AG04450 (cell line): ENCODE measurements around the gene ARL13A. TPM values are rescaled to one million over a fixed set of nuclear protein-coding genes. Genes with fewer than 3 reads are reported as not detected.

Experiments used
- CTCF ChIA-PET: fragments of 300-600, 350-600 bp; formaldehyde crosslinking; extraction: SDS; loops from one replicate; lab custom pipeline; 2022; ENCODE audit warnings: antibody characterized with exemption, inconsistent platforms; lab: Charles Lee
- POLR2A ChIA-PET: fragments of 350-600 bp; formaldehyde crosslinking; extraction: SDS; loops from one replicate; lab custom pipeline; 2021; ENCODE audit warnings: antibody characterized with exemption, inconsistent platforms; lab: Yijun Ruan, JAX
- DNase-seq: peaks from one replicate; pipeline ENCODE4 v3.0.0-alpha.2; 2011; ENCODE audit warnings: low read depth, low spot score
- H3K27ac ChIP-seq: one replicate; pipeline ENCODE4 v1.5.1; 2012; ENCODE audit warnings: low read depth, low read length, control low read depth
- H3K27me3 ChIP-seq: one replicate; pipeline ENCODE4 v1.6.0; 2012; ENCODE audit warnings: low read length; ENCODE audit not compliant: control insufficient read depth, insufficient read depth
- H3K4me3 ChIP-seq: 2 replicates; pipeline ENCODE4 v1.5.1; 2011; ENCODE audit warnings: mild to moderate bottlenecking, low read depth, low read length, control low read depth
- H3K9me3 ChIP-seq: 2 replicates; pipeline ENCODE4 v1.5.1; 2012; ENCODE audit warnings: low read length; ENCODE audit not compliant: control insufficient read depth, insufficient read depth
- polyA plus RNA-seq: library from polyadenylated mRNA; depleted of rRNA; stranded (reverse); fragments of >200 nt; gene quantifications from 2 replicates; pipeline ENCODE4 v1.2.3, GENCODE V29; 2011
- TF ChIP-seq, protein P1 (sequence below): IDR thresholded peaks from 2 replicates; pipeline ENCODE4 v1.5.1; 2011; ENCODE audit warnings: low read depth, low read length, control low read depth, inconsistent platforms

Gene ARL13A
- polyA plus RNA-seq, 1 experiment: 0.24 TPM

DNA sequence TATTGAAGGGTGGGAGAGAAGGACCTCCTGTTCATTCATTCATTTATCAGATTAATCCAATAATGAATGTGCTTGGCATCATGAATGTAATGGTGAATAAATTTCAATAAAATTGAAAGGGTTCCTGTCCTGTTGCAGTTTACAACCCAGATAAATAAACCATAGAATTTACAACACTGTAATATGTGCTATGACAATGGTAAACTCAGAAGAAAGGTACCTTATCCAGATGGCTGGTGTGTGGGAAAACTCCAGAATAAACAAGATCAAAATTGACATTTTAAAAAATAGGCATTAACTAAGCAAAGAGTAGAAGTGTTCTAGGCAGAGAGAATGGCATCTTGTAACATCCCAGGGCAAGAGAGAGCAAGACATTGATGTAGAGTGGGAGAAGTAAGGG is 15.3 kb downstream of the ARL13A start:
- Histone ChIP-seq H3K4me3 (no peak overlapping the region), H3K9me3 (no peaks in the 10 kb centered on the region), H3K27ac (no peak overlapping the region), H3K27me3 (no peaks in the 10 kb centered on the region)
- POLR2A ChIA-PET: no interaction called here
- CTCF ChIA-PET: no interaction called here
- TF ChIP-seq, protein P1, sequence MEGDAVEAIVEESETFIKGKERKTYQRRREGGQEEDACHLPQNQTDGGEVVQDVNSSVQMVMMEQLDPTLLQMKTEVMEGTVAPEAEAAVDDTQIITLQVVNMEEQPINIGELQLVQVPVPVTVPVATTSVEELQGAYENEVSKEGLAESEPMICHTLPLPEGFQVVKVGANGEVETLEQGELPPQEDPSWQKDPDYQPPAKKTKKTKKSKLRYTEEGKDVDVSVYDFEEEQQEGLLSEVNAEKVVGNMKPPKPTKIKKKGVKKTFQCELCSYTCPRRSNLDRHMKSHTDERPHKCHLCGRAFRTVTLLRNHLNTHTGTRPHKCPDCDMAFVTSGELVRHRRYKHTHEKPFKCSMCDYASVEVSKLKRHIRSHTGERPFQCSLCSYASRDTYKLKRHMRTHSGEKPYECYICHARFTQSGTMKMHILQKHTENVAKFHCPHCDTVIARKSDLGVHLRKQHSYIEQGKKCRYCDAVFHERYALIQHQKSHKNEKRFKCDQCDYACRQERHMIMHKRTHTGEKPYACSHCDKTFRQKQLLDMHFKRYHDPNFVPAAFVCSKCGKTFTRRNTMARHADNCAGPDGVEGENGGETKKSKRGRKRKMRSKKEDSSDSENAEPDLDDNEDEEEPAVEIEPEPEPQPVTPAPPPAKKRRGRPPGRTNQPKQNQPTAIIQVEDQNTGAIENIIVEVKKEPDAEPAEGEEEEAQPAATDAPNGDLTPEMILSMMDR: no peak
- no peak for DNase-seq

DNA sequence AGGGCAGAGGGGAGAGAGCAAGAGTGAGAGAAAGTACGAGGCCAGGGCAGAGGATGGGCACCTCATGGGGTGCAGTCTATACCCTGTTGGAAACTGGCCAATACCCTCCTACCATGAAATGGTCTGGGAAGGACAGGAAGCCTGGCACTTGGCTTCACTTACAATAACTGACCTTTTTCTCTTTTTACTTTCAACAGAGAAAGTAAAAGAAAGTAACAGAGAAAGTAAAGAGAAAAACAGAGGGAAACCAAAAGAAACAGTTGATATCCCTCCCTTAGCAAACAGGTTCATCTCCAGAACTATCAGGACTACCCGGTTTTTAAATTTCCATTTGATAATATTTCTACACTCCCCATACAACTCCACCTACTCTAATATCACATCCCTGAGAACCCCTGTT is 20.6 kb downstream of the ARL13A start:
- no peak for DNase-seq
- Histone ChIP-seq H3K4me3 (no peak overlapping the region), H3K27me3 (no peaks in the 10 kb centered on the region), H3K27ac (no peak overlapping the region), H3K9me3 (no peaks in the 10 kb centered on the region)
- TF ChIP-seq, protein P1: no peak
- CTCF ChIA-PET: no interaction called here
- POLR2A ChIA-PET: no interaction called here

DNA sequence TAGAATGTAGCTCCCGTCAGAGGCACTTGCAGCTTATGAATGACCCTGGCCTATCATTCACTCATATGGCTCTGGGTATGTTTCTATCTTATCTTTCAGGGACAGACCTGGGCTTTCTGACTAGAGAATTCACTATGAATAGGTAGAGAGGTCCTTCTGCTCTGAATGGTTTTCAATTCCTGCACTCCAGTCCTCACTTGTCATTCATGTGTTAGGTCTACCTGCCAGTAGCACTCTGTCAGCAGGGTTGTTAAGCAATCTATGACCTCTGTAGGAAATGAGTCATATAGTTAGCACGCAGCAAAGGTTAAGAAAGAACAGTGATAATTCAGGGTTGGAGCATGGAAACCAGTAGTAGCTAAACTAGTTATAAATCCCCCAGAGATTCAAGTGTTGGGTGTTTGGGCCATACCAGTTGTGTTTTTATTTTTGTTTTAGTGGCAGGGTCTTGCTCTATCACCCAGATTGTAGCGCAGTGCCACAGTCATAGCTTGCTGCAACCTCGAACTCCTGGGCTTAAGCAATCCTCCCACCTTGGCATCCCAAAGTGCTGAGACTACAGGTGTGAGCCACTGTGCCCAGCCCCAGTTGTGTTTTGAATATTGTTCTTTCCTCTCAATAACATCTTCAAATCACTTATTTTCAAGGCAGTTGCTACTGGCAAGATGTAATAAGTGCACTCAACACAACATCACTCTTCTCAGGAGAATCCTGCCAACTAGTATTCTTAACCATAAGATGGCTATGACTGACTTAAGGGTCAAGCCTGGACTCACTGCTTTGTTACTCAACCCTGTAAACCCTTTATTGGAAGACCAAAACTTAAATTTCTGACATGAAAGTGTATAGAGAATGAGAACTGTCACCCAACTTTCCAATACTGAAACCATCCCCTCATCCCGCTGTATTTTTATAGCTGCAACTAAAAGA is 25.1 kb downstream of the ARL13A start:
- Histone ChIP-seq H3K27ac (peak overlapping the region; percentile 77), H3K4me3 (no peak overlapping the region), H3K27me3 (no peaks in the 10 kb centered on the region), H3K9me3 (peaks cover 7% of the 10 kb centered on the region; the same call in 1 of the 2 replicates)
- TF ChIP-seq, protein P1: no peak
- CTCF ChIA-PET: no interaction called here
- POLR2A ChIA-PET: no interaction called here
- no peak for DNase-seq

DNA sequence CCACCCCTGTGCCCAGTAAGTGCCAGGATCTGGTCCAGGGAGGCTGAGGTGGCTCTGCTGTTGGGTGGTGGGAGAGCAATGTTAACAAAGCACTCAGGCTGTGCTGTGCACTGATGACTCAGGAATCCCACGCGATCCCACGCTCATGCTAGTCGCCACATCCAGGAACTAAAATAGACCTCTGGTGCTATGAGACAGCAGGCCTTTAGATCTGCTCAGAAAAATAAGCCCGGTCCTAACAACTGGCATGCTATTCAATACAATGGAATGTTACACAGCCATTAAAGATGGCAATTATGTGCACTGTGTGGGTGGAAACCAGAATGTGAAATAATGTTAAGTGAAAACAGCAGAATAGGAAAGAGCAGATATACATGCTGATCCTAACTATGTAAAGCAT is 26.0 kb downstream of the ARL13A start:
- ChIA-PET CTCF (no interaction called here), POLR2A (no interaction called here)
- H3K4me3 ChIP-seq: no peak overlapping the region
- H3K27me3 ChIP-seq: no peaks in the 10 kb centered on the region
- peaks cover 7% of the 10 kb centered on the region; the same call in 1 of the 2 replicates for H3K9me3 ChIP-seq
- peak overlapping the region; percentile 77 for H3K27ac ChIP-seq
- TF ChIP-seq, protein P1: no peak
- peak; percentile 64 for DNase-seq

DNA sequence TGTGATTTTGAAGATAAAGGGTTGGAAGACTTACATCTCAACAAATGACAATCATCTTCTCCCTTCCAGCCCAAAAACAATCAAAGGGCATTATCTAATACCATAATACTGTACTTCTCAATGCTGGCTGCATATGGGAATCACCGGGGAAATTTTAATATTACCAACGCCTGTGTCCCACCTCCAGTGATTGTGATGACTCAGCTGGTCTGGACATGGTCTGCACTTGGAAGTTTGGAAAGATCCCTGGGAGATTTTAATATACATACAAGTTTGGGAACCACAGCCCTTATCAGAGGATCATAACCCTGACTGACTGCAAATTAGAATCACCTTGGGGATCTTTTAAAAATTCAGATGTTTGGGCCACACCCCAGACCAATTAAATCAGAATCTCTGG is 29.9 kb downstream of the ARL13A start:
- ChIA-PET CTCF (no interaction called here), POLR2A (no interaction called here)
- H3K27ac ChIP-seq: no peak overlapping the region
- no peak overlapping the region for H3K4me3 ChIP-seq
- TF ChIP-seq, protein P1: no peak
- peaks cover 7% of the 10 kb centered on the region; the same call in 1 of the 2 replicates for H3K9me3 ChIP-seq
- no peaks in the 10 kb centered on the region for H3K27me3 ChIP-seq
- DNase-seq: no peak
